ENCODE data around the gene GTF3C1.

The GTF3C1 gene

GRCh38 chr16:27579087-27579980 lies 29.6 kb upstream of the GTF3C1 start:
- H3F3A ChIP-seq (ENCODE audit: insufficient read depth, low read length) = no peaks in the 10 kb centered on the region

GRCh38 chr16:27576729-27577128 lies 27.0 kb upstream of the GTF3C1 start:
- no peaks in the 10 kb centered on the region for H3K27me3 ChIP-seq (replicated peaks; ENCODE audit: insufficient read depth, low read length)
- H3K9me2 ChIP-seq (replicated peaks; ENCODE audit: insufficient read depth, low read length) = no peaks in the 10 kb centered on the region
- H2AFZ ChIP-seq (ENCODE audit: low read length) = no peak overlapping the region
- DNase-seq = no peak
- no peak overlapping the region for H3K9ac ChIP-seq (ENCODE audit: low read length)
- H3K79me2 ChIP-seq (ENCODE audit: low read length) = no peaks in the 10 kb centered on the region
- no peak overlapping the region for H3K27ac ChIP-seq (ENCODE audit: low read length)
- H3K4me2 ChIP-seq (ENCODE audit: low read depth, low read length) = no peak overlapping the region
- no peaks in the 10 kb centered on the region for H3F3A ChIP-seq (ENCODE audit: insufficient read depth, low read length)
- TF ChIP-seq EZH2 (optimal IDR thresholded peaks at IDR 0.05; ENCODE audit: low read depth, low read length) (no peak), CTCF (IDR thresholded peaks at IDR 0.05; ENCODE audit: low read length) (no peak), EZH2phosphoT487 (IDR thresholded peaks at IDR 0.05; ENCODE audit: low read length) (no peak)
- H4K20me1 ChIP-seq (ENCODE audit: insufficient read depth, low read length) = no peaks in the 10 kb centered on the region
- no peaks in the 10 kb centered on the region for H3K9me3 ChIP-seq (replicated peaks; ENCODE audit: insufficient read depth, low read length)
- no peaks in the 10 kb centered on the region for H3K4me1 ChIP-seq (ENCODE audit: low read length)
- H3K36me3 ChIP-seq (replicated peaks; ENCODE audit: insufficient read depth, low read length) = no peaks in the 10 kb centered on the region
- H3K4me3 ChIP-seq (ENCODE audit: low read length) = no peak overlapping the region

More at GRCh38 chr16:27579087-27579980, 29.6 kb upstream of the GTF3C1 start:
- Histone ChIP-seq H3K27me3 (replicated peaks; ENCODE audit: insufficient read depth, low read length) (no peaks in the 10 kb centered on the region), H4K20me1 (ENCODE audit: insufficient read depth, low read length) (no peaks in the 10 kb centered on the region), H3K9ac (ENCODE audit: low read length) (no peak overlapping the region), H3K4me3 (ENCODE audit: low read length) (no peak overlapping the region), H3K9me3 (replicated peaks; ENCODE audit: insufficient read depth, low read length) (no peaks in the 10 kb centered on the region), H3K9me2 (replicated peaks; ENCODE audit: insufficient read depth, low read length) (no peaks in the 10 kb centered on the region), H3K79me2 (ENCODE audit: low read length) (no peaks in the 10 kb centered on the region), H3K27ac (ENCODE audit: low read length) (no peak overlapping the region), H2AFZ (ENCODE audit: low read length) (no peak overlapping the region), H3K4me1 (ENCODE audit: low read length) (no peaks in the 10 kb centered on the region), H3K36me3 (replicated peaks; ENCODE audit: insufficient read depth, low read length) (no peaks in the 10 kb centered on the region), H3K4me2 (ENCODE audit: low read depth, low read length) (no peak overlapping the region)
- TF ChIP-seq EZH2phosphoT487 (IDR thresholded peaks at IDR 0.05; ENCODE audit: low read length) (no peak), CTCF (IDR thresholded peaks at IDR 0.05; ENCODE audit: low read length) (no peak), EZH2 (optimal IDR thresholded peaks at IDR 0.05; ENCODE audit: low read depth, low read length) (no peak)
- no peak for DNase-seq

GRCh38 chr16:27572711-27573110 lies 23.0 kb upstream of the GTF3C1 start:
- H3K27ac ChIP-seq (ENCODE audit: low read length) = no peak overlapping the region
- no peaks in the 10 kb centered on the region for H3K27me3 ChIP-seq (replicated peaks; ENCODE audit: insufficient read depth, low read length)
- no peaks in the 10 kb centered on the region for H4K20me1 ChIP-seq (ENCODE audit: insufficient read depth, low read length)
- no peaks in the 10 kb centered on the region for H3K9me2 ChIP-seq (replicated peaks; ENCODE audit: insufficient read depth, low read length)
- H3F3A ChIP-seq (ENCODE audit: insufficient read depth, low read length) = no peaks in the 10 kb centered on the region
- H3K9me3 ChIP-seq (replicated peaks; ENCODE audit: insufficient read depth, low read length) = no peaks in the 10 kb centered on the region
- H3K36me3 ChIP-seq (replicated peaks; ENCODE audit: insufficient read depth, low read length) = no peaks in the 10 kb centered on the region
- H3K4me2 ChIP-seq (ENCODE audit: low read depth, low read length) = no peak overlapping the region
- TF ChIP-seq CTCF (IDR thresholded peaks at IDR 0.05; ENCODE audit: low read length) (no peak), EZH2 (optimal IDR thresholded peaks at IDR 0.05; ENCODE audit: low read depth, low read length) (no peak), EZH2phosphoT487 (IDR thresholded peaks at IDR 0.05; ENCODE audit: low read length) (no peak)
- H3K4me1 ChIP-seq (ENCODE audit: low read length) = no peaks in the 10 kb centered on the region
- H3K9ac ChIP-seq (ENCODE audit: low read length) = no peak overlapping the region
- no peak for DNase-seq
- H3K79me2 ChIP-seq (ENCODE audit: low read length) = no peaks in the 10 kb centered on the region
- H2AFZ ChIP-seq (ENCODE audit: low read length) = no peak overlapping the region
- no peak overlapping the region for H3K4me3 ChIP-seq (ENCODE audit: low read length)

All from MM.1S (cell line).